Urinary bladder (tissue), 4 donors: Measurements from ENCODE around the gene MDP1. TPM values are rescaled to one million over a fixed set of nuclear protein-coding genes. Genes with fewer than 3 reads are reported as not detected.

Experiments used
- DNase-seq: peaks from one replicate; pipeline ENCODE4 v3.0.0-alpha.2; 2015; ENCODE audit errors: extremely low spot score
- H3K27ac ChIP-seq: one replicate; pipeline ENCODE4 v1.5.1; 2013; ENCODE audit warnings: low read depth, mild to moderate bottlenecking, moderate library complexity
- H3K36me3 ChIP-seq: one replicate; pipeline ENCODE4 v1.6.1; 2013; ENCODE audit warnings: mild to moderate bottlenecking, moderate library complexity; ENCODE audit not compliant: insufficient read depth
- H3K4me1 ChIP-seq: one replicate; pipeline ENCODE4 v1.6.1; 2013; ENCODE audit warnings: mild to moderate bottlenecking, moderate library complexity; ENCODE audit not compliant: insufficient read depth
- H3K4me3 ChIP-seq: one replicate; pipeline ENCODE4 v1.5.1; 2013; ENCODE audit warnings: low read depth, low read length
- WGBS: extraction: QIAGEN DNeasy Blood & Tissue Kit; methylation state at CpG from one replicate; pipeline ENCODE4 v1.1.7; 2013; 5-methylcytosine and 5-hydroxymethylcytosine counted together
- polyA plus RNA-seq: library from polyadenylated mRNA; stranded (reverse); fragments of 200-250 nt; gene quantifications from one replicate; pipeline ENCODE4 v1.2.3, GENCODE V29; 2013
- total RNA-seq: library from RNA; depleted of rRNA; stranded (reverse); fragments of >200 nt; gene quantifications from one replicate; pipeline ENCODE4 v1.2.3, GENCODE V29; 2014
- donor health status: healthy with polysubstance abuse.
- donor health status: healthy.

Gene MDP1
- total RNA-seq (15.1 TPM), polyA plus RNA-seq (29.1 TPM)

- Histone ChIP-seq H3K27ac (peak within 1 kb of the TSS; percentile 87), H3K36me3 (no peaks in the 10 kb centered on the region), H3K4me3 (peak within 1 kb of the TSS; percentile 70), H3K4me1 (no peaks in the 10 kb centered on the region)
- peak; percentile 56 for DNase-seq
- WGBS = under 1% methylated on average over 40 of the region's 40 CpGs
Measured at GRCh38 chr14:24215495-24216344, at the start of gene MDP1. Gene MDP1 (minus strand): TSS chr14:24216066. CDS start chr14:24215955, 111 bp downstream.

DNA sequence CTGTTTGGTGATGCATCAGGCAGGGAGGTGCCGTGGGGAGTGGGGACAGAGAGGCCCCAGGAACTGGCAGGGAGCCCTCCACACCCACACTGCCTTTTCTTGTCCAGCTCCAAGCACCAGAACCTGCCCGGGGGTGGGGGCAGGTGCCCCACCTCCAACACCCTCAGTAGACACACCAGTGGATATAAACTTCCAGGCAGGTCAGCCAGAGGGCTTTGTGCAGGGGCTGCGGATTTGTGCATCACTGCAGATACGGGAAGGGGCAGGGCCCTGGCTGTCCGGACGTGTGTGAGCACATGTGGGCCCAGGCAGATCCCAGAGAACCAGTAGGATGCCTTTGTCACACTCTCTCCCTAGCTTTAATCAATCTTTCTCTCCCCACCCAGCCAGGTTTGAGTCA is 48.4 kb upstream of the MDP1 start:
- DNase-seq = no peak
- 63% methylated on average over 6 of the region's 6 CpGs for WGBS
- Histone ChIP-seq H3K27ac (no peak overlapping the region), H3K4me3 (no peak overlapping the region), H3K4me1 (no peaks in the 10 kb centered on the region), H3K36me3 (no peaks in the 10 kb centered on the region)

- WGBS = 70% methylated on average over 6 of the region's 6 CpGs
- Histone ChIP-seq H3K4me1 (no peaks in the 10 kb centered on the region), H3K36me3 (no peaks in the 10 kb centered on the region), H3K4me3 (no peak overlapping the region), H3K27ac (no peak overlapping the region)
- no peak for DNase-seq
Measured at GRCh38 chr14:24263848-24264247, 48.0 kb upstream of the MDP1 start.

- Histone ChIP-seq H3K27ac (no peak within 1 kb of the TSS), H3K4me3 (no peak within 1 kb of the TSS), H3K36me3 (no peaks in the 10 kb centered on the region), H3K4me1 (no peaks in the 10 kb centered on the region)
- 82% methylated on average over 14 of the region's 14 CpGs for WGBS
- DNase-seq = no peak
Measured at GRCh38 chr14:24262821-24263733, 47.2 kb upstream of the MDP1 start, which contains the start of gene TGM1. Gene TGM1 (minus strand): TSS chr14:24263177. CDS start chr14:24262352, 825 bp downstream.

DNA sequence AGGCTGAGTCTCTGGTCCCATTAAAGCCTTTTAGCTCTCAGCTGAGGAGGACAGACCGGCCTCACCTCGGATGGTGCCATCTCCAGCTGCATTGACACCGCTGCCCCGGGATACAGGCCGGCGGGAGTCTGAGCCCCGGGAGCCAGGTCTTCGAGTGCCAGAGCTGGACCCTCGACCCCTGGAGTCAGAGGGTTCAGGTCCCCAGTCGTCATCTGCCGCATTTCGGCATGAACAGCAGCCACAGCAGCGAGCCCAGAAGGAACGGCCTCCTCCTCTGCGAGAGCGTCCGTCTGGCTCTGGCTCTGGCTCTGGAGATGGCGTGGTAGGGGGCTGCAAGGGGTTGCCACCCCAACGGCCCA is 46.1 kb upstream of the MDP1 start:
- WGBS = 87% methylated on average over 19 of the region's 19 CpGs
- Histone ChIP-seq H3K36me3 (no peaks in the 10 kb centered on the region), H3K4me1 (no peaks in the 10 kb centered on the region), H3K27ac (no peak overlapping the region), H3K4me3 (no peak overlapping the region)
- DNase-seq = no peak

DNA sequence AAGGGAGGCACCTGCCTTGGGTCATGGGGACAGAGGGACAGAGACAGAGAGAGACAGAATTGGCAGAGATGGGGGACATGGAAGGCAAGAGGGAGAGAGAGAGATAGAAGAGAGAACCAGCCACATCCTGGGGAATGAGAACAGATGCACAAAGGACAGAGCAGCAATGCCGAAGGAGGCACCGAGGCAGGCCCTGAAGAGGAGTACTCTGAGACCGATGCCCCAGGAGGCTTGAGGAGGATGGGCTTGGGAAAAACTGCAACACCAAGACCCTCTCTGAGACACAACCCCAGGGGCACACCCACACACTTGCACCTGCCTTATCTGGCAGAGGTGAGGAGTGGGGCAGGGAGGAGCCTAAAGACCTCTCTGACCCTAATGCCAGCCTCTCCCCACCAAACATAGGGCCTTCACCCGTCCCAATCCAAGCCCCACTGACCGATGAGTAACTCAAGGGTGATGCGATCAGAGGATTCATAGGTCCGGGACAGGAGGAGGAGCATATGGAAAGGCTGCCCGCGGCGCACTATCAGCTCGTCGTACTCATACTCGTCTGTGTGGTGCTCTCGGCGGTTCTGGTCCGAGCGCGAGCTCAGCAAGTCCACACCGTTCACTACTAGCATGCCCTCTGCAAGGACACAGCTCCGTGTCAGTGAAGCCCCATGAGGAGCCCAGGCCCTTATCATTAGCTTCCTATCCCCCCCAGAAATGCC is 45.5 kb upstream of the MDP1 start:
- no peaks in the 10 kb centered on the region for H3K4me1 ChIP-seq
- no peak for DNase-seq
- no peak overlapping the region for H3K4me3 ChIP-seq
- H3K36me3 ChIP-seq = no peaks in the 10 kb centered on the region
- whole genome bisulfite sequencing = 83% methylated on average over 20 of the region's 20 CpGs
- H3K27ac ChIP-seq = no peak overlapping the region

DNA sequence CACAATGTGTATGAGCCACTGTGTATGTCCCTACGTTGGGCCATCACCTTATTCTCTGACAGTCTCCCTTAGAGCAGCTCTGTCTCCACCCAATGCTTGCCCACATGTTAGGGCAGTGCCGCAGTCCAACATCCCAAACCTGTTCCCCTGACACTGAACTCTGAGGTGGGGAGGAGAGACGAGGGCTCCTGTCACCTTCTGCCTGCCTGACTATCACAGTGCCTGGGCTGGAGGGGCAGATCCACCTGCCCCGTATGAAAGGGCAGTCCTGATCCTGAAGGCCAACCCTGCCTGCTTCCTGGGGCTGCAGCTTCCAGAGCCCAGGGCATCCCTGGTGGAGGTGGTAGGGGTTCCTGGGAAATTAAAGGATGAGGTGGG is 44.9 kb upstream of the MDP1 start:
- Histone ChIP-seq H3K36me3 (no peaks in the 10 kb centered on the region), H3K4me1 (no peaks in the 10 kb centered on the region), H3K4me3 (no peak overlapping the region), H3K27ac (no peak overlapping the region)
- WGBS = 76% methylated on average over 4 of the region's 4 CpGs
- DNase-seq = no peak

GRCh38 chr14:24260026-24260779 is 44.3 kb upstream of the MDP1 start:
- DNase-seq = no peak
- no peaks in the 10 kb centered on the region for H3K4me1 ChIP-seq
- WGBS = 89% methylated on average over 16 of the region's 16 CpGs
- H3K36me3 ChIP-seq = no peaks in the 10 kb centered on the region
- H3K4me3 ChIP-seq = no peak overlapping the region
- no peak overlapping the region for H3K27ac ChIP-seq

GRCh38 chr14:24259282-24260025 is 43.6 kb upstream of the MDP1 start:
- Histone ChIP-seq H3K27ac (no peak overlapping the region), H3K36me3 (no peaks in the 10 kb centered on the region), H3K4me3 (no peak overlapping the region), H3K4me1 (no peaks in the 10 kb centered on the region)
- WGBS = 68% methylated on average over 16 of the region's 16 CpGs
- no peak for DNase-seq

GRCh38 chr14:24258548-24259265 is 42.8 kb upstream of the MDP1 start:
- Histone ChIP-seq H3K4me3 (no peak overlapping the region), H3K36me3 (no peaks in the 10 kb centered on the region), H3K4me1 (no peaks in the 10 kb centered on the region), H3K27ac (no peak overlapping the region)
- WGBS = 89% methylated on average over 18 of the region's 18 CpGs
- DNase-seq = no peak

- Histone ChIP-seq H3K27ac (no peak overlapping the region), H3K36me3 (no peaks in the 10 kb centered on the region), H3K4me3 (no peak overlapping the region), H3K4me1 (no peaks in the 10 kb centered on the region)
- DNase-seq = no peak
- 84% methylated on average over 9 of the region's 9 CpGs for WGBS
Measured at GRCh38 chr14:24258119-24258518, 42.3 kb upstream of the MDP1 start.

- DNase-seq = no peak
- no peaks in the 10 kb centered on the region for H3K36me3 ChIP-seq
- 69% methylated on average over 4 of the region's 4 CpGs for WGBS
Measured at GRCh38 chr14:24256960-24257359, 41.1 kb upstream of the MDP1 start.

More at GRCh38 chr14:24256960-24257359, 41.1 kb upstream of the MDP1 start:
- Histone ChIP-seq H3K27ac (no peak overlapping the region), H3K4me3 (no peak overlapping the region), H3K4me1 (no peaks in the 10 kb centered on the region)
